Measurements from ENCODE around the gene PCDH12.

- no peak for TF ChIP-seq GATA2 (IDR thresholded peaks at IDR 0.05; ENCODE audit: low read depth, low read length)
- no peak for TF ChIP-seq GATA3 (IDR thresholded peaks at IDR 0.05; ENCODE audit: low read depth, low read length)
Measured at GRCh38 chr5:142003266-142003800, 45.3 kb upstream of the PCDH12 start.

Data from SH-SY5Y (cell line).